Fibroblast of skin of abdomen (primary cell): Measurements from ENCODE around the gene ACAP2.

ENCODE experiments used
- DNase-seq: peaks from one replicate; pipeline ENCODE4 v3.0.0-alpha.2; 2013

Gene ACAP2

DNA sequence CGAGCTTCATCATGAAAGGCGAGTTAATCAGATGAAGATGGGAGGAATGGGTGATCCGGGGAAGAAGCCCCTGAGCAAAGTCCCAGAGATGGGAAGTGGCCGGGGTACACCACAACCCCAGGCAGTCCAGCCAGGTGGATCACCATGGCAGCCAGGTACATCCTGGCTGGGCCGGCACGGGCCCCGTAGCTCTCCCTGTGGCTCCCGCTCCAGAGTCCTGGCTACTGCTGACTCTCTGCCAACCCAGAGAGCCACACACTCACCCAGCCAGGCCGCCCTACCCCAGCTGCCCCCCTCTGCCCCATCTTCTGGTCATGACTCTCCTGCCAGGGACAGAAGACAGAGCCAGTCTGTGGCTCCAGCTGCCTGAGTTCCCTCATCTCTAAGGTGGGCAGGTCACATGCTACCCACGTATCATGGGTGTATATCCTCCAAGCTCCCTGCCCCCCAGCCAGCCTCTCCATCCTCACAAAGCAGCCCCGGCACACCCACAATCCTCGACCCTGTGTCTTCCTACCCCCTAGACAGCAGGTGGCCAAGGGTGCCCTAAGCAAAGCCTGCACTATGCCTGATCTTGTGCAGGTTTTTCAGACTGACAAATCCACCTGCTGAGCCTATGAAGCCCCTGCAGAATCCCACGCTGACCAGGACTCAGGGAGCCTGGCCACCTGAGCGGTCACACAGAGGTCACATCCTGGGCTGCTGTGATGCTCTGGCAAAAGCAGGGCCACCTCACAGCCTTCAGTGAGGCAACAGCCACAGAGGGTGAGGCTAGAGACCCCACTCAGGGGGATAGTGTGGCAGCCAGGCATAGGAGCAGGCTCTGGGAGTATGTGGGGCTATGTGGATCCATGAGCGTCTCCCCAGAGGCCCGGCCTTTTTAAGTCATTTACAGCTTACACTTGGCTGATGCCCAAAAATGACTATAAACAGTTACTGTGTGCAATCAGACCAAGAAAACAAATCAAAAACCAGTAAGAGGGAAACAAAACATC is 185.1 kb downstream of the ACAP2 start:
- no peak for DNase-seq

DNA sequence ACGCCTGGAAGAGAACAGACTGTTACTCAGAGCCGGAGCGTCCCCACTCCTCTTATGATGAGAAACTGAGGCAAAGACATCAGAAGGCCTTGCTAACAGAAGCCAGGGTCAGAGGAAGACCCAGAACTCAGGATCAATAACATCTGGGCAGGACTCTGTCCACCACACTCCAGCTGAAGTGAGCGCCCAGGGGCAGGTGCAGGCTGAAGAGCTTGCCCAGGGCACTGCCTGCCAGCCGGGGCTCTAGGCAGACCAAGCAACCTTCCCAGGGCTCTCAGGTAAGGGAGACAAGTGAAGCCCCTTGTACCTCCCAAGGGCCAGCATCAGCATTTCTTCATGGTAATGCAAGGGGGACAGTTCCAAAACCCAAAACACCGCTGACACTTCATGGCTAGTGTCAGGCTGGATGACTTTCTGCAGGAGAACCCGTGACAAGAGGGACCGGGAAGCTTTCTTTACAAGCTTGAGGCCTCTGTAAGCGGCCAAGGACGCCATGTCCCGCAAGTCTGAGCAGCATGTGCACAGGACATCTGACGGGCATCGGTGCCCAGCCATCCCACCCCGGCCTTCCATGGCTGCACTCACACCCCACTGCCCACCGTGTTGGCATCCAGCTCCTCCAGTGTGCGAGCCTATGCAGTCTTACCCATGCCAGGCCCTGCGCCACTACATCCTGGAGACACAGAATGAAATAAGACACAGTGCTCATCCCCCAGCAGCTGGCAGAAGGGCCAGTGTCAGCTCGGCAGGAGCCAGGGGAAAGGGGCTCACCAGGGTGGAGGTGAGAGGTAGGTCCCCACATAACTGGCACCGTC is 186.0 kb downstream of the ACAP2 start:
- no peak for DNase-seq

DNA sequence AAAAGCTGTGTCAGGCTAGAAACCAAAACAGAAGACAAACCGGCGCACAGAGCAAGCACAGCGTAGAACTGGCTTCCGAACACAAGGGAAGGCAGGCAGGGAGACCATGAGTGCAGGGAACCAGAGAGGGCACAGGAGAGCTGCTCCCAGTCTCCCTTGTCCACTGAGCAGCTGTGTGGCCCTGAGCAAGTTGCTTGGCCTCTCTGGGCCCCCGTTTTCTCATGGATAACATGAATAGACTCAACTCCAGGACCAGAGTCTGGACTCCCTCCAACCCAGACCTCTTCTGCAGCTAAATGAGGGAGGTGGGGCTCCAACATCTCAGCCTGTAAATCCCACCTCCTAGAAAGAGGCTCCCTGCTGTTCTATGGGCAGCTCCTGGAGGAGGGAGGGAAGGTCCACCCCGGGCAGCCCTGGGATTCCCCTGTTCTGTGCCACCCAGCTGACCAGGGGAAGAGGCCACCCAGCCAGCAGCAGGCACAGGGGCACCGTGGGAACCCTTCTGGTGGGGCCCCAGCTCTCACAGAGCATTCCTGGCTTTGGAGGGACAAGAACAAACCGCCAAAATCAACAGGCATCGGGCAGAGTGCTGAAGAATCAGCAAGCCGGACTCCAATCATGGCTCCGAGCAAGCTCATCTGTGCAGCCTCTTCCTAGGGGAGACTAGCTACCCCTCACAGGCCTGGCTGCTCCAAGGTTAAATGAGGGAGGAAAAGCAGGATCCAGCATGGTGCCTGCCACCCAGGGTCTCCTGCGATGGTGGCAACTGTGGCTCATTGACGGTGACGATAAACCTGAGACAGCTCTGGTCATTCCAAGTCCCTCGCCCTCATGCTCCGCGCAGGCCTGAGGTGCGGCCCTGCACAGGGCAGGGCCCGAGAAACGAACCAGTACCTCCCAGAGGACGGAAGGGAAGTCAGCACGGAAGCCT is 187.0 kb downstream of the ACAP2 start:
- DNase-seq = no peak

DNA sequence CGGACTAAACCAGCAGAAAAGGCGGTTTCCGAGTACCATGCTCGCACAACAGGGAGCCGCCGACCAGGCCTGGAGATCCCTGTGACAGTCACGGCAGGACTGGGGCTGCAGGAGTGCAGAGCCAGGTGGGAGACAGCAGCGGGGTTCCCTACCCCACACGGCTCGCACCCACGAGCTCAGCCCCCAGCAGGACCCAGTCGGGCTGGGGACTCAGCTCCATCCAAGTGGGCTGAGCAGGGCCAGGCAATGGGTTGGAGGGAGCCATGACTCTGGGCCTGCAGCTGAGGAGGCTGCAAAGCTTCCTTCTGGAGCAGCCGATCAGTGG is 187.7 kb downstream of the ACAP2 start:
- DNase-seq = no peak

DNA sequence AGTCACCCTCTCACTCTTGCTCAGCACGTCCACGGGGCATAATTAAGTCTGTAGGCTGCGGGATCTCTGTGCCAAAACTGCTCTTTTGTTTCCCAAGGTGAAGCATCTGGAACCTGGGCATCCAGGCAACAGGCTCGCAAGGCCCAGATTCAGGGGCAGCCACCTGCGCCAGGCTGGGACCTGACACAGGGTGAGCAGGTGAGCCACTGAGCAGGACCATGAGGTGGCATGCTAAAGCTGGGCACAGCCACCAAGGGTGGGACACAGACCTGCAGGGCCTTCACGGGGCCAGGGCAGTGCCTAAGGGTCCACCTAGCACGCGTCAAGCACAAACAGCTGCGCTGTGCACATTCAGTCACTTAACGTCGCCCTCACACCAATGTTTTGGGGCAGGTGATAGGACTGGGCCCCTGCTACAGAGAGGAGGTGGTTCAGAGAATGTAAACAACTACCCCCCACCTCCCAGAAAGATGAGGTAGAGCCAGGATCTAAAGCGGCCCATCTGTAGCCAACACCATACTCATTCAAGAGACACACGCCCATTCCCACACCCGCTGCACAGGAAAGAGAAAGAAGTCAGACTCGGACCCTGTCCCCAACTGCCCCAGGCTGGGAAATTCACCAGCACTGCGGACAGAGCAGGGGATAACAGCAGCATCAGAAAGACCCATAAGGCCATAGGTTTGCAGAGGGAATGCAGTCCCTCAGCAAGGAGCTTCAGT is 188.2 kb downstream of the ACAP2 start:
- DNase-seq = no peak

DNA sequence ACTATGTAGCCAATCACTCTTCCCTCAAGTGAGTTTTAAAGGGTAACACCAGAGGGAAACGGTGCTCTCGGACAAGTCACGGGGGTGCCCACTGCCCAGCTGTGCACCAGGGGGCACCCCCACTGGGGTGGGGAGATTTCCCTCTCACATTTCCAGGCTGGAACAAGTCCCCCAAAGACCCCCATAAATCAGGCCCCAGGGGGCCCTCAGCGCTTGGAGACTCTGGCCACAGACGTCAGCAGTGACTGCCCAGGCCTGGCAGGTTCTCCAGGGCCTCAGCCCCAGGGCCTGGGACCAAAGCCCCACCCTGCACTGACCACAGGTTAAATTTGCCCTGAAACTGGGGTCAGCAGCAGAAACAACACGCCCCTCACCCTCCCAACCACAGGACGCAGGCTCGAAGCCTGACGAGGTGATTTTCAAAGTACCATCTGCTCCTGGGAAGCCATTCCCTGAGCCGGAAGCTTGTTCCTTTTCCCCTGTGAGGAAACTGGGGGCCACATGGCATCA is 188.8 kb downstream of the ACAP2 start:
- no peak for DNase-seq

DNA sequence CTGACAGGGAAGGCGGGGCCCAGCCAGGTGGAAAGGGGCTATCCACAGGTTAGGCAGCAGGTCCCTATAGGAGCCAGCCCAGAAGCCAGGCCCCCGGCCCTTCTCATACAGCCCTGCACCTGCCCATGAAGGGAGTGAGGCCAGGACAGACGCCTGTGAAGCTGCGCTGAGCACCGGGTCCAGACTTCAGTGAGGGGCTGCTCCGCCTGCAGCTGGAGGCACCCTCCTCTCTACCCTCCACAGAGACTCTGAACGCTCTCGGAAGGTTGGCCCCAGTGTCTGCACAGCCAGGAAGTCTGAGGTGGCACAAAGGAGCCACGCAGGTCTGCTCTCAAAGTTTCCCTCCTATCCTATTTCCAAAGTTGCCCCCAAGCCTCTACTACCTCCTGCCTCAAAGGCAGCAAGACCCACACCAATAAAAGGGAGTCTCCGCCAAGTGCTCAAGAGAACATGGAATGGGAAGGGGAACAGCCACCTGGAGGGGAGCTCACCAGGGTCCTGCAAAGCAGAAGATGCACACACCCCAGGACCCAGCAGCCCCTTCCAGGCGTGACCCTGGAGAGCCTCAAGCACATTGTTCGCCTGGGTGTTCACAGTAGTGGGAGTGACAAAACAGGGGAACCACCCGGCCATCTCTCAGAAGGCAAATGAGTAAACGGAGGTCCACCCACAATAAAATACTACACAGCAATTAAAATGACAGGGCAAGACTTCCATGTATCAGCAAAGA is 191.3 kb downstream of the ACAP2 start:
- DNase-seq = no peak

DNA sequence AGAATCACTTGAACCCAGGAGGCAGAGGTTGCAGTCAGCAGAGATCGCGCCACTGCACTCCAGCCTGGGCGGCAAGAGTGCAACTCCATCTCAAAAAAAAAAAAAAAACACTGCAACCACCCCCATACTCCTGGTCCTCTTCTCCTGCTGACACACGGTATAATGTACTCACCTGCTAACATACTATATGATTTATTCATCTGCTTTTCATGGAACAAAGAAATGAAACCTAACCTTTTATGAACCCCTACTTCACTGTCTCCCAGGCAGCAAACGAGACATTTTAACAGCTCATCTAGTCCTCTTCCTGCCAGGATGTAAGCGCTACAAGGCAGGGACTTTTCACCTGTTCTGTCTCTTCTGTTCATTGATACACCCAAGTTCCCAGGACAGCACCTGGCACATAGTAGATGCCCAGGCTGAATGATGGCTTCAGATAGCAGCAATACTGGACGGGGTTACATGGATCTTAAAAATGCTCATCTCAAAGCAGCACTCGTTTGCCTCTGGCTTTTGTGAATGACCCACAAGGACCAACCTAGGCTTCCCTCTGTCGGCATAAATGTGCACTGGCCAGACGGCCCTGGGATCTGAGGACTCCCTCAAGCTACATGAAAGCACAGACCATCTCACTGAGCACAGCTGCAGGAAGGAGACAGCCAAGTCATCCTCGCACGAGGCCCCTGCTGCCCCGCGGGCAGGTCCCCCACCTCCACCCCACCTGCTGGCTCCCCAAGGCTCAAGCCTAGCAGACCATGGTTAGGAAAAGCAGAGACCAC is 192.2 kb downstream of the ACAP2 start:
- peak; percentile 20 for DNase-seq

DNA sequence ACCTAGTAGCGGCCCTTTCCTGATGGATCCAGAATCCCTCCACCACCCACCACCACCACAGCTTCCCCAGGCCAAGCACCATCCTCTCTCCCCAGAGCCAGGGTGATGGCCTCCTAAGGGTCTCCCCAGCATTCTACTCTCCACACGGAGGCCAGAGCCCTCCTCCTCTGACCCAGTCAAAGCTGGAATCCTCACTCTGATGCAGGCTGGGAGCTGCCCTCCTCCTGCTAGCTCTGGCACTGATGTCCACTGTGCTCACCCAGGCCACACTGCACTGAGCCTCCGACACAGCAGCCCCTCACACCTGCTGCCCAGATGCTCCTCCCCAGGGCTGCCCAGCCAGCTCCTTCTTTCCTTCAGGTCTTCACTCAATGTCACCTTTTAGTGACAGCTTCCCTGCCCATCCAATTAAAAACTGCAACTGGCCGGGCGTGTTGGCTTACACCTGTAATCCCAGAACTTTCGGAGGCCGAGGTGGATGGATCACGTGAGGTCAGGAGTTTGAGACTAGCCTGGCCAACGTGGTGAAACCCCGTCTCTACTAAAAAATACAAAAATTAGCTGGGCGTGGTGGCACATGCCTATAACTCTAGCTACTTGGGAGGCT is 192.9 kb downstream of the ACAP2 start:
- DNase-seq = no peak

DNA sequence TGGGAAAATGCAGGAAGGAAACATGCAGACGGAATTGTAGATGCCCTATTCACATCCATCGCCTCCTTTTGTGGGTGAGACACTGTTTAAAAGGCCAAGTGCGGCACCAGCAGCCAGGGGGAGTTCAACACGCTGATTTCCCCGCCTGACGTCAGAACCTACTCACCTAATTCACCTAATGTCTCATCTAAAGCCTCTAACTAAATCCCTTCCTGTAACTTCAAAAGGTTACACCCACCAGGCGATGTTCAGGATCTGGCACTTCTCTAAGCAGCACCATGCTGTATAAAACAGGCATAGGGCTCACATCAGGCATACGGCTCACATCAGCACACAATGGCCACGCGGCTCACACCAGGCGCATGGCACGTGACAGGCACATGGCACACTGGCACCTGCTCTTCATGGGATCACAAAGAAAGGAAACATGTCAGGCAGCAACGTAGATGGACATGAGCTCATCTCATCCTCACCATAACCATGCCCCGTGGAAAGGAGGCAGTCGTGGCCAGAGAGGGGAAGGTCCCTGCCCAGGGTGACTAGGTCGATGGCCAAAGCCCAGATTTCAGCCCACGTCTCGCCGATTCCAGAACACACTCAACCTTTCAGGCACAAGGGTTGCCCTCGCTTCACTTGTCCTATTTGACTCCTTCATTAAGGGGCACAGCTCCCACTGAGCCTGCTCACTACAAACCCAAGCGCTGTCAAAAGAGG is 193.6 kb downstream of the ACAP2 start:
- no peak for DNase-seq

DNA sequence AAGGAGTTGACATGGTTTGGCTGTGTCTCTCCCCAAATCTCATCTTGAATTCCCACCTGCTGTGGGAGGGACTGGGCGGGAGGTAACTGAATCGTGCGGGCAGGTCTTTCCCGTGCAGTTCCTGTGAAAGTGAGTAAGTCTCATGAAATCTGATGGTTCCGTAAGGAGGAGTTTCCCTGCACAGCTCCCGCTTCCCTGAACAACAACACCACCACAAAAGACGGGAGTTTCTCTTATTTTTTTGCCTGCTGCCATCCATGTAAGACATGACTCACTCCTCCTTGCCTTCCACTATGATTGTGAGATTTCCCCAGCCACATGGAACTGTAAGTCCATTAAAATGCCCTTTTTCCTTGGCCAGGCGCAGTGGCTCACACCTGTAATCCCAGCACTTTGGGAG is 194.5 kb downstream of the ACAP2 start:
- no peak for DNase-seq

DNA sequence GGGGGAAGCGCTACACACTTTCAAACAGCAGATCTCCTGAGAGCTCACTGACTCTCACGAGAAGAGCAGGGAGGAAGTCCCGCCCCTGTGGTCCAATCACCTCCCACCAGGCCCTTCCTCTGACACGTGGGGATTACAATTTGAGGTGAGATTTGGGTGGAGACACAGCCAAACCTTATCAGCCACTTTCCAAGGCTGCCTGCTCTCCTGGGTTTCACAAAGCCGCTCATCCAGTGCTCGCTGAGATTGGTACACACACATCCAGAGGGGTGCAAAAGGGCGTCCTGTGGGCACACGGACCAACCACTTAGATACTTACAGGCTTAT is 195.0 kb downstream of the ACAP2 start:
- no peak for DNase-seq

DNA sequence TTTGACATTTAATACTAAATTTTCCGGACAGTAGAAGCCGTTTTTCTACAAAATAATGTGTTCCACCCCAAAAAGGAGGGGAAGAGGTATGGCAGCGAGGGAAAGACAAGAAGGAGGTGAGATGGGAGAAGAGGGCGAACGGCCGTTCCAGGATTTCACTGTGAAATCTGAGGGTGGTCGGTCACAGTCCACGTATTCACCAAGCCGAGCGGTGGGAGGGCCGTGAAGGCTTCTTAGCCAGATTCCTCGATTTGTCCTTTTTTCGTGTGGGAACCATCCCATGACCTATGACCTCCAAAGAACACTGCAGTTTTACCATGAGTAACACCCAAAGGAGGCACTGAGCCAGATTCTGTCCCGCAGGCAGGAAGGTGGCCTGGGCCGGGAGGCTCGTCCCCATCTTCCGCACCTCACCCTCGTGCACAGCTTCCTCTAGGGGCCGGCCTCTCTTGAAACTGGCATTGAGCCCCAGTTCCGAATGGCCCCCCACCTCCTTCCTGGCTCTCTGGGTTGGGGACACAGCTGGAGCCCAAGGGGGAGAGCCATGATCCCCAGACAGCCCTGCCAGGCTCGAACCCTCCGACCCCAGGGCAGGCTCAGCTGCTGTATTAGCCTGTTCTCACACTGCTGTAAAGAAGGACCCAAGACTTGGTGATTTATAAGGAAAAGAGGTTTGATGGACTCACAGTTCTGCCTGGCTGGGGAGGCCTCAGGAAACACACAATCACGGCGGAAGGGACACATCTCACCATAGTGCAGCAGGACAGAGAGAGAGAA is 195.5 kb downstream of the ACAP2 start:
- no peak for DNase-seq

DNA sequence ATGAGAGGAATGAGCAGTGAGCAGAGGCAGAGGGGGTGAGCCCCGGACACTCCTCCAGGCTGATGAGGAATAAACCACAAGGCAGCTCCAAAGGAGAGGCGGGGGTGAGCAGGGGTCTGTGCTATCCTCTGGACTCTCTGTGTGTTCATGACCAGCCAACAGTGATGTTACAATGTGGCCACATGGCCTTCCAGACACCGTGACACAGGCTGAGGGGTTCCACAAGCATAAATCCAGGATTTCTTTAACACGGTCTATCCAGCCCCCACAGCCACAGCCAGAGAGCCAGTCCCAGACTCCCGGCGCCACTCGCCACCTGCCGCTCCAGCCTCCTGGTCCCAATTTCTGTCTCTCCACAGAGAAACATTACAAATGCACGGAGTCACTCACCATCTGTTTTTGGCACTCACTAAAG is 196.2 kb downstream of the ACAP2 start:
- peak; percentile 39 for DNase-seq

DNA sequence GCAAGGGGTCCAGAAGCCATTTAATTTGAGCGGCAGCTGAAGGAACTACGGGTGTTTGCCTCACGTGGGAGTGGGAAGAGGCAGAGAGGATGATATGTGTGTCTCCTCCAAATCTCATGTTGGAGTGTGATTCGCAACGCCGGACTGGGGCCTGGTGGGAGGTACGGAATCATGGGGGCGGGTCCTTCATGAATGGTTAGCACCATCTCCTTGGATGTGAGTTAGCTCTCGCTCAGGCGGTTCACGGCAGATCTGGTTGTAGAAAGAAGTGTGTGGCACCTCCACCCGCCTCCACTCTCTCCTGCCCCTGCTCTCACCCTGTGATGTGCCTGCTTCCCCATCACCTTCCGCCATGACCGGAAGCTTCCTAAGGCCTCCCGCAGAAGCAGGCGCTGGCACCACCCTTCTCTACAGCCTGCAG is 197.3 kb downstream of the ACAP2 start:
- DNase-seq = no peak

DNA sequence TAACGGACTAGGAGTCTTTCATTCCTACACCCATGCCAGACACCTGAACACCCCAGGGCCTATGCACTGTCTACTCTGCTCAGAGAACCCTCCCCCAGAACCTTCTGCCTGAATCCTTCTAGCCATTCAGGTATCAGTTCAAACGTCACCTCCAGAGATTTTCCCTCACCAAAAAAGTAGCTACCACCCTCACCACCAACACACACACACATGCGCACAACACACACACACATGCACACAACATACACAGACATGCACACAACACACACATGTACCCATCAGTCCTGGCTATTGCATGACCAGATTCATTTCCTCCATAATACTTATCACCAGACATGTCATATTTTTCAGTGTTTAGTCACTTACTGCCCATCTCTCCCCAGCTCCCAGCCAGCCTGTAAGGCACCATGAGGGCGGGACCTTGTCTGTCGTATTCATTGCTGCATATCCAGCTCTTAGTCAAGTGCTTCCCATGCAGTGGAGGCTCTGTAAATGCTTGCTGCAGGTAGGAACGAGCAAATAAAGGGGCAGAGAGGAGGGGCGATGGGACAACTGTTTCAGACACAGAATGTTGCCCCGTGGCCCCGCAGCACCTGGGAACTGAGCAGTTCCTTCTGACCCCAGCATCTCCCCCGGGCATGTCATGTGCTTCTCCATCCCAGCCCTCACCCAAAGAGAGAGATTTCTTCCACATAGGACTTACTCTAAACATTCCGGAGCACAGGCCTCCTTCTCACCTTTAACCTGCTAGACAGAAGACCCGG is 201.0 kb downstream of the ACAP2 start:
- no peak for DNase-seq

DNA sequence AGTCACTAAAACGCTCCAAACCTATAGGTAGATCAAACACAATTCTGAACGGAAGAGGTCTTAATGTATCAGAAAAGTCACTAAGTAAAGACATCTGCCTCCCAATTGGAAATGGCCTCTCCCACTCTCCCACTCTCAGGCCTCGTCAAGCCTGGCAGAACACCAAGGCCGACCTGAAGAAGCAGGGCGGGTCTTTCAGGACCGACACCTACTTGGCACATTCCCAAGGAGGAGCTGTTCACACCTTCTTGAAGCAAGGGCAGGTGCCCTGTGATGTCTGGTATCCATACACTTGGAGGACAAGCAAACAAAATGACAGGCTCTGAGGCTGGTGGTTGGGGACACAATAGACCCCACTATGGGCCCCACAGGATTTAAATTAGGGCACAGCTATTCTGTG is 201.9 kb downstream of the ACAP2 start:
- no peak for DNase-seq
